Measurements from ENCODE around the gene ART4.

ART4 gene, protein sequence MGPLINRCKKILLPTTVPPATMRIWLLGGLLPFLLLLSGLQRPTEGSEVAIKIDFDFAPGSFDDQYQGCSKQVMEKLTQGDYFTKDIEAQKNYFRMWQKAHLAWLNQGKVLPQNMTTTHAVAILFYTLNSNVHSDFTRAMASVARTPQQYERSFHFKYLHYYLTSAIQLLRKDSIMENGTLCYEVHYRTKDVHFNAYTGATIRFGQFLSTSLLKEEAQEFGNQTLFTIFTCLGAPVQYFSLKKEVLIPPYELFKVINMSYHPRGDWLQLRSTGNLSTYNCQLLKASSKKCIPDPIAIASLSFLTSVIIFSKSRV

DNA sequence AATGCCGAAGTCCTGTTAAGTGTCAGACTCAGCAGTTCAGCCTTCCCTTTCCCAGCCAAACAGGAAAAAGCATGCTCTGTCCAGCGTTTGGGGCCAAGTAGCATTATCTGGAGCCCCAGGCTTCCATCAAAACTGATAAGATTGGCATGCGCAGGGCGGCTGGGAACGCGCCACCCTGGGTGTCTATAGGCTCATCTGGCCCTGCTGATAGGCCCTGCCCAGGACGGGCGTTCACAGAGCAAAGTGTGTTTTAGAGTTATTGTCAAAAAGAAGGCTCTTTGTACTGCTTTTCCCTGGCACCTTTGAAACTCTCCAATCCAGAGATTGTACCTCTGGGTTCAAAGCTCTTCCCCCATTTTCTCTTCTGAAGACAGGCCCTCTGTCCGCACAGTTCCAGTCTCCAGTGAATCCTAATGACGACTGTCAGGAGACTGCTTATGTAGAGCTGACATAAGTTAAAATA lies at the start of gene ART4:
Gene ART4 (minus strand): TSS at position 102 of the 463 bp plus-strand sequence. CDS start 413 bp downstream, outside the sequence.
- peaks cover 6% of the 10 kb centered on the region for H3K4me1 Mint-ChIP-seq (ENCODE audit: low read depth)
- intact Hi-C loops (cut with micrococcal nuclease): loop anchor here (10.0 kb wide), 1 partner anchor 381 kb away; the partner anchor contains the start of gene RERG
- H3K27me3 Mint-ChIP-seq: no peaks in the 10 kb centered on the region
- no peaks in the 10 kb centered on the region for H3K36me3 Mint-ChIP-seq (ENCODE audit: low read depth)
- H3K27ac Mint-ChIP-seq: no peak within 1 kb of the TSS
- no peaks in the 10 kb centered on the region for H3K9me3 Mint-ChIP-seq
- H3K4me3 Mint-ChIP-seq: no peak within 1 kb of the TSS

DNA sequence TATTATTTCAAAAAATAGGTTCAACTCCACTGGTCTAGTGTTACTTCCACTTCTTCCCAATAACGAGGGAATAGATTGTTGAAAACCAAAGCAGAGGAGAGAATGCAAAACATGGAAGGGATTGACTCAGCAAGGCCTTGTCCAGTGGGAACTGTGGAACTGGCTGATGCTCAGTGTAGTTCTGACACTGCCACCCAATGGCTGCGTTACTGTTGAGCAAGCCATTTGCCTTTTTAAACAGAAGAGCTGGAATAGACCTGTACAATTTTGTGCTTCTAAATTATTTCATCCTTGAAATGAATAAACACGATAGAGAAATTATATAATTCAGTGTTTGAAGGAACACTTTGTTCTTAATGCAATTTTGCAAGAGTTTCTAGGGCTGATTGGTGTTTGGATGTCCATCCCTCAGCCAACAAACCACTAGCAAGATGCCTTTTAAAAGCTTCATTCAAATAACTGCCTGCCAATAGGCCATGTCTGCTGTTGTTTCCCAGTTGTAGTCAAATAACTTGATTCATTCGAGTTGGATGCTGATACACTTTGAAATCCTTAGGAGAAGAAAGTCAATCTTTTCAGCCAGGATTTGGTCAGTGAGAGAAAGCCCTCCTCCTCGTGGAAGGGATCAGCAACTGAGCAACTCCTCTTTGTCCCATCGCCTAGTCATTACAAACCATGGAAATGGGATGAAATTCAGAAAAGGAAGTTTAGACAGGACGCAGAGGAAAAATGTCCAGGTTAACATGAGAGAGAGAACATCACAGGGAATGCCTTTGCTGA lies 49.6 kb upstream of the ART4 start:
- Mint-ChIP-seq H3K36me3 (ENCODE audit: low read depth) (no peaks in the 10 kb centered on the region), H3K4me3 (no peak overlapping the region)
- intact Hi-C loops (cut with micrococcal nuclease): no loop called here

DNA sequence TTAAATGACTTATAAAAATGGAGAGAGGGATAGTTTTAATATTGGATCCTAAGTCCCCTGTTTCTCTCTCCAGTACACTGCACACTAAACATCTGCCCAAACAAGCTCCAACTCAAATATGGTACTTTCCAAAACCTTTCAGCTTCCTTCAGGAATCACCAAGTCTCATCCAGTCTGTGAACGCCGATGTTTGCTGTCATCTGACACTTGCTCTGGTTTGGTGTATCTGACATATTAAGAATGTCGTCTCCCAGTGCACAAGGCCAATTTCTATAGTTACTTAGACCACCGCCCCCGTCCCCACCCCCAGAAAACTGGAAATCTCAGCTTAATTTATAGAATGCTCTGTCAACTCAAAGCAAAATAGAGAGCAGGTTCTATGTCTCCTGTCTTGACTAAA lies 47.4 kb upstream of the ART4 start:
- no peaks in the 10 kb centered on the region for H3K9me3 Mint-ChIP-seq
- H3K4me1 Mint-ChIP-seq (ENCODE audit: low read depth): peaks cover 9% of the 10 kb centered on the region
- H3K36me3 Mint-ChIP-seq (ENCODE audit: low read depth): no peaks in the 10 kb centered on the region
- intact Hi-C loops (cut with micrococcal nuclease): no loop called here
- H3K4me3 Mint-ChIP-seq: no peak overlapping the region
- peaks cover 31% of the 10 kb centered on the region for H3K27me3 Mint-ChIP-seq
- H3K27ac Mint-ChIP-seq: no peak overlapping the region

More for the DNA sequence above, 49.6 kb upstream of the ART4 start:
- Mint-ChIP-seq H3K27me3 (peaks cover 9% of the 10 kb centered on the region), H3K27ac (no peak overlapping the region), H3K4me1 (ENCODE audit: low read depth) (no peaks in the 10 kb centered on the region), H3K9me3 (no peaks in the 10 kb centered on the region)

DNA sequence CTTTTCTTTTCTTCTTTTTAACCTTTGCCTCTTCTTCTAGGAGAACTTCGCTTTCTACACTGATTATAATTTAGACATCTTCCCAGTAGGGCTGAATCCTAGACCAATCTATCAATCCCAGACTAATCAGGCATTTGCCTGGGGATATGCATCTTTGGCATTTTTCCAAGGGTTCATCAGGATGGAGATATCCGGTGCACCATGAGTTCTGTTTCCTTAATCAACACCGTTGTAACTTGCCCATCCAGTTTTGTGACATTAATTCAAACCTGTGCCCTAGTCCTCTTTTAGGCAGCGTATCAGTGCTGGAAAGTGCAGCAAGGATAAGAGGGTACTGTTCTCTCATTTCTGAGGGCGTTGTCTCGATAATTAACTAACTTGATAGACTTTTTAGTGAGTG lies 42.9 kb upstream of the ART4 start:
- intact Hi-C loops (cut with micrococcal nuclease): no loop called here
- peaks cover 37% of the 10 kb centered on the region for H3K27me3 Mint-ChIP-seq
- no peak overlapping the region for H3K27ac Mint-ChIP-seq
- H3K36me3 Mint-ChIP-seq (ENCODE audit: low read depth): no peaks in the 10 kb centered on the region
- no peaks in the 10 kb centered on the region for H3K9me3 Mint-ChIP-seq
- peaks cover 20% of the 10 kb centered on the region for H3K4me1 Mint-ChIP-seq (ENCODE audit: low read depth)
- no peak overlapping the region for H3K4me3 Mint-ChIP-seq

DNA sequence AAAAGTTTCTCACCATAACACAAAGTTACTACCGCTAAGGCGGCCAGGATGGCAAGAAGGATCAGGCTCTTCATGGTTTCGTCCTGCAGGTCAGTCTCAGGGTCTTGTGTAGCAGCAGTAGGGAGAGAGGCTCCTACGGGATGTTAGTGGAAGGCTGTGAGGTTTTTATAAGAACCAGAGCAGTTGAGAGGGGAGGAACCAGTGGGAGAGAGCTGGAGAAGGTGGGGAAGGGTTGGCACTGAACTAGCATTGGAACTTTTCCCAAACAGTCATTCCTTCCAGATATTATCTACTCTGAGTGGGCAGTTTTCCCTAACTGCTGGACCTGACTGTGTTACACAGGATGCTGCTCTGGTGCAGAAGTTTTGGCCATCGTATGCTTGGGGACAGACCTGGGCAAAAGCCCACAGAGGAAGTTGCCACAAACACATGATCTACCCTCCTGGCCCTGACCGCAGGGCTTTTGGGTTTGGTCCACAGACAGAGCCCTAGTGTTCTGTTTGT lies 42.4 kb upstream of the ART4 start, which contains the start of gene MGP:
Gene MGP (minus strand): TSS at position 137 of the 504 bp plus-strand sequence. CDS start 63 bp downstream, at position 74.
- Mint-ChIP-seq H3K9me3 (no peaks in the 10 kb centered on the region), H3K27ac (no peak within 1 kb of the TSS), H3K4me3 (no peak within 1 kb of the TSS), H3K27me3 (peaks cover 36% of the 10 kb centered on the region), H3K36me3 (ENCODE audit: low read depth) (no peaks in the 10 kb centered on the region), H3K4me1 (ENCODE audit: low read depth) (peaks cover 24% of the 10 kb centered on the region)
- intact Hi-C loops (cut with micrococcal nuclease): no loop called here

DNA sequence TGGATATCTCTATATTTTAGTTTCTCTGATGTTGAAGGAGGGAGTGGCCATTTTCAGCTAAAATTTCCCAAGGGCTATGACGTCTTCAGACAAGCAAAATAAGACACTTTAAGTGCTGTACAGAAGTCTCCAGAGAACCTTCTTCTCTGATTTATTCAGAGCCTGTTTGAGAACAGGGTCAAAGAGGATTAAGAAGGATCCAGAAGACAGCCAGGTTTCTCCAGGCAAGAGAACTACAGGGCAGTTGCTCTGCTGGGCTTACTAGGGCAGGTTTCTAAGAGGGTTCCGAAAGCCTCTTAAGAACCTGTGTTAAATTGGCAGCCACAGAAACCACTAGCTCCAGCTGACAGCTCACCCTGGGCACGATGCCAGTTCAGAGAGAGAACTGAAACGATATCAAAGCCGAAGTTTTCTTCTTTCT lies 41.1 kb upstream of the ART4 start:
- intact Hi-C loops (cut with micrococcal nuclease): no loop called here
- Mint-ChIP-seq H3K4me1 (ENCODE audit: low read depth) (peaks cover 26% of the 10 kb centered on the region), H3K4me3 (no peak overlapping the region), H3K27me3 (peaks cover 33% of the 10 kb centered on the region), H3K27ac (peak overlapping the region; percentile 50), H3K36me3 (ENCODE audit: low read depth) (no peaks in the 10 kb centered on the region), H3K9me3 (no peaks in the 10 kb centered on the region)

DNA sequence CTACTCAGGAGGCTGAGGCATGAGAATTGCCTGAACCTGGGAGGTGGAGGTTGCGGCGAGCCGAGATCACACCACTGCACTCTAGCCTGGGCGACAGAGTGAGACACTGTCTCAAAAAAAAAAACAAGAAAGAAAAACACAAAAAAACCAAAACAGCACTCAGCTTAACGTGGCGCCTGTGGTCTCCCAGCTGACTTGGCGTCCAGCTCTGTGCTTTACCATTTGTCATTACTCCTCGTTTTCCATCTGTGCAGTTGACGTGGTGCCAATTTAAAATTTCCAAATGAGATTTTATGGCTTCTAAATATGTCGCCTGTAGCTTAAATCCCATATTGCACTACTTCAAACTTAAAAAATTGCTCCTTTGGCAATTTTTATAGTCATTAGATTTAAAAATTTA lies 40.4 kb upstream of the ART4 start:
- Mint-ChIP-seq H3K4me3 (no peak overlapping the region), H3K36me3 (ENCODE audit: low read depth) (no peaks in the 10 kb centered on the region), H3K27ac (no peak overlapping the region), H3K9me3 (no peaks in the 10 kb centered on the region), H3K4me1 (ENCODE audit: low read depth) (peaks cover 26% of the 10 kb centered on the region), H3K27me3 (peaks cover 33% of the 10 kb centered on the region)
- intact Hi-C loops (cut with micrococcal nuclease): no loop called here

DNA sequence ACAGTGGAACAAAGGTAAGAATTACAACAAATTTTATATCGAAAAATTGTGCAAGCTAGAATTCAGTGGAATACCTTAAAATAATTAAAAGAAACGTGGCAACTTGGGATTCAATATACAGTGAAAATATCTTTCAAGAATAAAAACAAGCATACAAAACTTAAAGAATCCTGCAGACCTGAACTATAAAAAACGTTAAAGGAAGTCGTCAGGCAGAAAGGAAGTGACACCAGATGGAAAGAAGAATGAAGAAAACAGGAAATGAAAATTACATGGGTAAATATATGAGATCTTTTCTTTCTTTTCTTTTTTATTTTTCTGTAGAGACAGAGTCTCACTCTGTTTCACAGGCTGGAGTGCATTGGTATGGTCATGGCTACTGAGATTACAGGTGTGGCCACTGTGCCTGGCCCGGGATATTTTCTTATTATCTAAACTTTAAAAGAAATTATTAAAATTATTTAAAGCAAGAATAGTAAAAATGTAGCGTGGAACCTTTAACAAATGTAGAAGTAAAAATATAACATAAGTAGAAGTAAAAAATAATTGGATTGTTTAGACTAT lies 37.6 kb upstream of the ART4 start:
- intact Hi-C loops (cut with micrococcal nuclease): no loop called here
- no peak overlapping the region for H3K27ac Mint-ChIP-seq
- peaks cover 19% of the 10 kb centered on the region for H3K4me1 Mint-ChIP-seq (ENCODE audit: low read depth)
- H3K4me3 Mint-ChIP-seq: no peak overlapping the region
- no peaks in the 10 kb centered on the region for H3K36me3 Mint-ChIP-seq (ENCODE audit: low read depth)
- peaks cover 10% of the 10 kb centered on the region for H3K27me3 Mint-ChIP-seq
- no peaks in the 10 kb centered on the region for H3K9me3 Mint-ChIP-seq

DNA sequence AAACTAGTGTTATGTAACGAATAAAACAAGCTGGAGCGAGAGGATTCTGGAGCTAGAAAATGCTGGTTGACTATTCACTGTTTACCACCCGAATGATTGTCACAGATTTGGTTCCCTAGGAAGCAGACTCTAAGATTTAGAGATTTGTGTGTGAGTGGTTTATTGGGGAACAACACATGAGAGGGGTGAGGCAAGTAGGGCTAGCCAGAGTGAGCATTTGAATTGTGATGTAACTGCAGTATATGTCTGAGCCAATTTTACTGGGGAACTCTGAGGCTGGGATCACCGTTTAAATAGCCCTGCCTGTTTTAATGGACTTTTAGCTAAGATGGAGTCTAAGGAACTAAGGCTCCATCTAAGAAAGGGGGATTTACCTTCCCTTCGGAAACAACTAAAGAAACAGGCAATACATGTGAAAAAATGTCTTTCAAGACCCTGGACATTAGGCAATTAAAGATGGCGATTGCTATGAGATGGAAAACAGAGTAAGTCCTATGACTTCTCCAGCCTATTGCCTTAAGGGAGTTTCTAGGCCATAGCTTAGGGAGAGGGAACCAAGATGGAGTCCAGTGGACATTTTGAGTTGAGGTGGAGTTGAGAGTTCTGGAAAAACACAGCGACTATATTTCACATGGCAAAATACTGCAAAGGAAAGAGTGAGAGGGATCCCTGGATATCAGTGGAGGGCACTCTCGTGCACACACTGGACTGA lies 36.1 kb upstream of the ART4 start:
- peaks cover 8% of the 10 kb centered on the region for H3K4me1 Mint-ChIP-seq (ENCODE audit: low read depth)
- H3K27ac Mint-ChIP-seq: no peak overlapping the region
- H3K4me3 Mint-ChIP-seq: no peak overlapping the region
- intact Hi-C loops (cut with micrococcal nuclease): no loop called here
- H3K27me3 Mint-ChIP-seq: peaks cover 1% of the 10 kb centered on the region
- H3K9me3 Mint-ChIP-seq: no peaks in the 10 kb centered on the region
- no peaks in the 10 kb centered on the region for H3K36me3 Mint-ChIP-seq (ENCODE audit: low read depth)

DNA sequence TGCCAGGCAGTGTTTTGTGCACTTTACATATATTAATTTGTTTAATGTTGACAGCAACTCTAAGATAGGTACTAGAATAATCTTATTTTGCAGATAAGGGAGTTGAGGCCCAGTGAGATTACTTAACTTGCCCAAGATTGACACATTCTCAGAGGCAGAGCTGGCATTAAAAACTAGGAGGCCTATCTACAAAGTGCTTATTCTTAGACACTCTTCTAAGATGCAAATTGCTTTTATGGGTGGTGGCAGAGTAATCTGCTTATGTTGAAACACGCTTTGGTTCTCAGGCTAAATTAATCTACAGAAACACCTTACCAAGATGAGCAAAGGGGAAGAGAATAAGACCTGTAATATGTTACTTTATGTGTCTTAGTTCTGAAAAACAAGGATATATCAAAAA lies 35.2 kb upstream of the ART4 start:
- H3K36me3 Mint-ChIP-seq (ENCODE audit: low read depth): no peaks in the 10 kb centered on the region
- H3K9me3 Mint-ChIP-seq: no peaks in the 10 kb centered on the region
- peaks cover under 1% of the 10 kb centered on the region for H3K27me3 Mint-ChIP-seq
- peaks cover 5% of the 10 kb centered on the region for H3K4me1 Mint-ChIP-seq (ENCODE audit: low read depth)
- no peak overlapping the region for H3K27ac Mint-ChIP-seq
- no peak overlapping the region for H3K4me3 Mint-ChIP-seq
- intact Hi-C loops (cut with micrococcal nuclease): no loop called here

DNA sequence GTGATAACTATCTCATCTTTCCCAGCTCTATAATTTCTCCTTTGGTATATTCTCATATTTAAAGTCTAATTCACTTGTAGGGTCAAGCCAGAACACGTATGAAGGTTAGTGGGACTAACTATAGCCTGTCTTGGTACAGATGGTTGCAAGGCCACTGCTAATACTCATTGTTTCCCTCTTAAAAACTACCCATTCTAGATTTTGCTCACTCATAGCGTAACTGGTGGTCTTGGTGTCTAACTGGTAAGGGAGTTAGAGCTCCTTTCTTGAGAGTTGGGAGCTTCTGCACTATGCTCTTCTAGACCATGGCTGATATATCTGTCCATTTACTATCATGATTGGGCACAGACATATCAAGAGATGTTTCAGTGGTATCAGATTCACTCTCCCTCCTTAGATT lies 33.5 kb upstream of the ART4 start:
- H3K36me3 Mint-ChIP-seq (ENCODE audit: low read depth): no peaks in the 10 kb centered on the region
- no peaks in the 10 kb centered on the region for H3K9me3 Mint-ChIP-seq
- no peaks in the 10 kb centered on the region for H3K27me3 Mint-ChIP-seq
- intact Hi-C loops (cut with micrococcal nuclease): no loop called here
- no peak overlapping the region for H3K27ac Mint-ChIP-seq
- no peak overlapping the region for H3K4me3 Mint-ChIP-seq
- peaks cover 5% of the 10 kb centered on the region for H3K4me1 Mint-ChIP-seq (ENCODE audit: low read depth)

DNA sequence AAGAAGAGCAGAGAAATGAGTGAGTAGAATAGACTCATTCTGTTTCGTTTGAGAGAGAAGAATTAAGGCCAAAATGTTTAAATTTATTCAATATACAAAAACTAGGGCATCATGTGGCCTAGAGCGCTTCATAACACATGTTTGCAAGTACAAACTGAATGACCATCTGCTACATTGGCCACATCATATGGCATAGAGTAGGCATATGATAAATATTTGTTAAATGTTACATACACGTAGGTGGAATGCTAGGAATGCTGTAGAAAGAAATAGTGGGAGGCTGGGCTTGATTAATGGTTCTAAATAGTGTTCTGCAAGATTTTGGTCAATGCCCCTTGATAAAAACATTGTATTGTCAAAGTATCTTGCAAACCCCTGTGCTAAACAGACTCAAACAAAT lies 31.6 kb upstream of the ART4 start:
- Mint-ChIP-seq H3K36me3 (ENCODE audit: low read depth) (no peaks in the 10 kb centered on the region), H3K27ac (no peak overlapping the region), H3K27me3 (no peaks in the 10 kb centered on the region), H3K4me3 (no peak overlapping the region), H3K9me3 (no peaks in the 10 kb centered on the region), H3K4me1 (ENCODE audit: low read depth) (no peaks in the 10 kb centered on the region)
- intact Hi-C loops (cut with micrococcal nuclease): no loop called here

DNA sequence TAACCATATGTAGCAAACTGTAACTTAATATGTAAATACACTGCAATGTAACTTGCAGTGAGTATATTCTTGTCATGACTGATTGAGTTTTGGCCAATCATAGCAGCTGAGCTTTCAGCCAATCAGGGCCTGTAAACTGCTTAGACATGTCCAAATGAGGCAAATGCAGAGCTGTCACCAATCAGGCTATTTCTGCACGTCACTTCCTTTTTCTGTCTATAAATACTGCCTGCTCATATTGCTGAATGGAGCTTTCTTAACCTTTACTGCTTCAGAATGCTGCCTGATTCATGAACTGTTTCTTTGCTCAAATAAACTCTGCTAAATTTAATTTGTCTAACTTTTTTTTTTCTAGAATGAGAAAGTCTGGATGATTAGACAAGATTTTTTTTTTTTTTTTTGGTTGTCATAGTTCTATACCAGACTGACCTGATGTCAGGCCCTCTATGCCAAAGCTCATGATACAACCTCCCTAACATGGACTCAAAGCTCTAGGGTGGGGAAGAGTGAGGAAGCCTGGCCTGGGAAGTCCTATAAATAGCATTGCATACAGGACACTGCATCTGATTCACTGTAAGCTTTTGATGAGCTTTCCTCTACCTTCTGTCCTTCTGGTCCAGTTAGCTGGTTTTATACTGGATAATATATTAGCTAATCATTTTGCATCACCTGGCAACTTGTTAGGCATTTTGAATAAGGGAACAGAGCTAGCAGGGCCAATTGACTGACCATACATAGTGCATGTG lies 30.3 kb upstream of the ART4 start:
- intact Hi-C loops (cut with micrococcal nuclease): no loop called here

More for the DNA sequence above, 30.3 kb upstream of the ART4 start:
- no peaks in the 10 kb centered on the region for H3K27me3 Mint-ChIP-seq
- H3K4me1 Mint-ChIP-seq (ENCODE audit: low read depth): no peaks in the 10 kb centered on the region
- no peaks in the 10 kb centered on the region for H3K36me3 Mint-ChIP-seq (ENCODE audit: low read depth)
- H3K4me3 Mint-ChIP-seq: no peak overlapping the region
- no peaks in the 10 kb centered on the region for H3K9me3 Mint-ChIP-seq
- H3K27ac Mint-ChIP-seq: no peak overlapping the region

Measured in dendritic cell treated with granulocyte-macrophage colony-stimulating factor and Interleukin-4, amounts not matched to agents 40 ng/mL and 50 ng/mL, for 4 days (primary cell).